Vagina (tissue), 2 donors: Measurements from ENCODE around the gene B3GALNT1.

ENCODE experiments used
- CTCF ChIP-seq, 3 experiments: fragments of 450-650 bp in 2 of 3; fragments of 200-600 bp in 1 of 3; sonication (generic) in 1 of 3; IDR thresholded peaks; one replicate each; pipeline ENCODE4 v1.5.1; 2017 to 2019; ENCODE audit warnings: antibody characterized with exemption in 3 of 3, mild to moderate bottlenecking in 2 of 3, moderate library complexity in 2 of 3
- POLR2A ChIP-seq, 2 donors: fragments of 450-650 bp; IDR thresholded peaks; one replicate each; pipeline ENCODE4 v1.6.1; 2017; ENCODE audit warnings: antibody characterized with exemption in 2 of 2, mild to moderate bottlenecking in 2 of 2, moderate library complexity in 2 of 2
- POLR2AphosphoS5 ChIP-seq, 2 donors: sonication (generic); formaldehyde crosslinking; IDR thresholded peaks; one replicate each; pipeline ENCODE4 v1.9.0; 2017; ENCODE audit warnings: antibody characterized with exemption in 2 of 2, mild to moderate bottlenecking in 2 of 2, low read depth in 1 of 2; ENCODE audit not compliant: insufficient read depth in 1 of 2

GRCh38 chr3:161050935-161051334 lies 54.2 kb downstream of the B3GALNT1 start:
- TF ChIP-seq CTCF (IDR thresholded peaks at IDR 0.05): no peak
- no peak for TF ChIP-seq POLR2A (IDR thresholded peaks at IDR 0.05)
- no peak for TF ChIP-seq POLR2AphosphoS5 (IDR thresholded peaks at IDR 0.05; ENCODE audit: insufficient read depth in 1 of 2, low read depth in 1 of 2)
